Measurements from ENCODE around the gene C10orf71. TPM values are rescaled to one million over a fixed set of nuclear protein-coding genes. Genes with fewer than 3 reads are reported as not detected.

The C10orf71 gene
- polyA plus RNA-seq, 2 of the 4 experiments (the other 2 are of a cell fraction) = not detected

GRCh38 chr10:49281461-49281860 is 17.5 kb upstream of the C10orf71 start:
- Histone ChIP-seq H3K4me3 (no peak overlapping the region), H3K27ac (no peak overlapping the region), H3K9me3 (no peaks in the 10 kb centered on the region), H3K4me2 (no peak overlapping the region), H3K4me1 (no peaks in the 10 kb centered on the region)
- DNase-seq (ENCODE audit: low read depth in 1 of 2, low spot score in 1 of 2) (no peak), FAIRE-seq (no peak), ATAC-seq (peak in 1 of 2 experiments; percentile 51; a peak in 2 of 6 replicates)
- no peak for TF ChIP-seq CTCF (IDR thresholded peaks at IDR 0.05)
- TF ChIP-seq, protein P1, sequence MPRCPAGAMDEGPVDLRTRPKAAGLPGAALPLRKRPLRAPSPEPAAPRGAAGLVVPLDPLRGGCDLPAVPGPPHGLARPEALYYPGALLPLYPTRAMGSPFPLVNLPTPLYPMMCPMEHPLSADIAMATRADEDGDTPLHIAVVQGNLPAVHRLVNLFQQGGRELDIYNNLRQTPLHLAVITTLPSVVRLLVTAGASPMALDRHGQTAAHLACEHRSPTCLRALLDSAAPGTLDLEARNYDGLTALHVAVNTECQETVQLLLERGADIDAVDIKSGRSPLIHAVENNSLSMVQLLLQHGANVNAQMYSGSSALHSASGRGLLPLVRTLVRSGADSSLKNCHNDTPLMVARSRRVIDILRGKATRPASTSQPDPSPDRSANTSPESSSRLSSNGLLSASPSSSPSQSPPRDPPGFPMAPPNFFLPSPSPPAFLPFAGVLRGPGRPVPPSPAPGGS (IDR thresholded peaks at IDR 0.05) = no peak
- TF ChIP-seq MAZ (IDR thresholded peaks at IDR 0.05; ENCODE audit: borderline replicate concordance, low read depth, low read length) = no peak
- TF ChIP-seq RAD21 (conservative IDR thresholded peaks at IDR 0.05 in 1 of 2, IDR thresholded peaks at IDR 0.05 in 1 of 2) = no peak
- TF ChIP-seq, protein P2, sequence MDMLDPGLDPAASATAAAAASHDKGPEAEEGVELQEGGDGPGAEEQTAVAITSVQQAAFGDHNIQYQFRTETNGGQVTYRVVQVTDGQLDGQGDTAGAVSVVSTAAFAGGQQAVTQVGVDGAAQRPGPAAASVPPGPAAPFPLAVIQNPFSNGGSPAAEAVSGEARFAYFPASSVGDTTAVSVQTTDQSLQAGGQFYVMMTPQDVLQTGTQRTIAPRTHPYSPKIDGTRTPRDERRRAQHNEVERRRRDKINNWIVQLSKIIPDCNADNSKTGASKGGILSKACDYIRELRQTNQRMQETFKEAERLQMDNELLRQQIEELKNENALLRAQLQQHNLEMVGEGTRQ (IDR thresholded peaks at IDR 0.05) = no peak
- no peak for TF ChIP-seq HEYL (CRISPR knock-in tag; IDR thresholded peaks at IDR 0.05)
- no peak for TF ChIP-seq FOXS1 (CRISPR knock-in tag; IDR thresholded peaks at IDR 0.05)
- TF ChIP-seq MYC (IDR thresholded peaks at IDR 0.05; ENCODE audit: borderline replicate concordance, low read length) = no peak
- no peak for TF ChIP-seq ELK1 (IDR thresholded peaks at IDR 0.05; ENCODE audit: low read depth, low read length)
- no peak for TF ChIP-seq EP300 (IDR thresholded peaks at IDR 0.05)
- no peak for TF ChIP-seq CBX8 (IDR thresholded peaks at IDR 0.05)
- no peak for TF ChIP-seq MAX (IDR thresholded peaks at IDR 0.05)
- CTCF ChIA-PET = no interaction called here
- WGBS (ENCODE audit: missing lambda C conversion rate) = 54% methylated on average over 7 of the region's 13 CpGs
- POLR2A ChIA-PET = no interaction called here

- no peak overlapping the region for H3K4me2 ChIP-seq
- POLR2A ChIA-PET = no interaction called here
- TF ChIP-seq ELK1 (IDR thresholded peaks at IDR 0.05; ENCODE audit: low read depth, low read length) (no peak), EHF (CRISPR knock-in tag; IDR thresholded peaks at IDR 0.05) (no peak)
- 32% methylated on average over 3 of the region's 3 CpGs for WGBS (ENCODE audit: missing lambda C conversion rate)
- H3K9me3 ChIP-seq = no peaks in the 10 kb centered on the region
- no peak overlapping the region for H3K4me3 ChIP-seq
- H3K4me1 ChIP-seq = no peaks in the 10 kb centered on the region
- ATAC-seq = no peak
- no peak overlapping the region for H3K27ac ChIP-seq
- CTCF ChIA-PET = no interaction called here
- no peak for DNase-seq (ENCODE audit: low read depth in 1 of 2, low spot score in 1 of 2)
- no peak for FAIRE-seq
These were observed 16.7 kb upstream of the C10orf71 start for GRCh38 chr10:49282306-49282705.

DNA sequence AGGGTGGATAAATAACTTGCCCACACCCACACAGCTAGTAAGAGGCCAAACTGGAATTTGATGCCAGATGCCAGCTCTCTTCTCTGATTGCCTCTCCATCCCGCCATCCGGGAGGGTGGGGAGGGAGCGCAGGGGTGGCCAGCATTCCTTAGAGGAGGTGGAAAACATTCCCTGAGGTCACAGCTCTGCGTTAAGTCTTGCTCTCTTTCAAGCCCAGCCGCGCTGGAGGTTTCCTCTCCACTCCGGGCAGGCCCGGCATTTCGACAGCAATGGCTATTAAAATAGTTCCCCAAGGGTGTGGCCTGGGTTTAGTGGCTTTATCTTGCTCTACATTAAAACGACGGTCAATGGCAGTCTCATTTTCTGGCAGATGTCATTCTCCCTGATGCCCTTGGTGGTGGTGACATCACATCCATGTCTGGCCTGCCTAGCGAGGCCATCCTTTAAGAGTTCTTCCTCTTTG is 16.1 kb upstream of the C10orf71 start:
- ChIA-PET CTCF (no interaction called here), POLR2A (no interaction called here)
- WGBS (ENCODE audit: missing lambda C conversion rate) = 52% methylated on average over 9 of the region's 12 CpGs
- no peak for ATAC-seq
- no peak overlapping the region for H3K4me3 ChIP-seq
- H3K4me1 ChIP-seq = no peaks in the 10 kb centered on the region
- no peak overlapping the region for H3K4me2 ChIP-seq
- H3K27ac ChIP-seq = no peak overlapping the region
- H3K9me3 ChIP-seq = no peaks in the 10 kb centered on the region
- no peak for FAIRE-seq
- no peak for DNase-seq (ENCODE audit: low read depth in 1 of 2, low spot score in 1 of 2)
- TF ChIP-seq SREBF2 (IDR thresholded peaks at IDR 0.05) (no peak), POLR2A (IDR thresholded peaks at IDR 0.05; ENCODE audit: low read length) (no peak), EHF (CRISPR knock-in tag; IDR thresholded peaks at IDR 0.05) (no peak), HES2 (IDR thresholded peaks at IDR 0.05) (no peak), CBX2 (IDR thresholded peaks at IDR 0.05; ENCODE audit: borderline replicate concordance, low read depth) (no peak), KDM5A (IDR thresholded peaks at IDR 0.05) (no peak), POLR2AphosphoS2 (conservative IDR thresholded peaks at IDR 0.05; ENCODE audit: low read length) (no peak), CHD4 (IDR thresholded peaks at IDR 0.05; ENCODE audit: borderline replicate concordance) (no peak), JUN (IDR thresholded peaks at IDR 0.05) (no peak), RAD21 (conservative IDR thresholded peaks at IDR 0.05 in 1 of 2, IDR thresholded peaks at IDR 0.05 in 1 of 2) (no peak)
- TF ChIP-seq, protein P3, sequence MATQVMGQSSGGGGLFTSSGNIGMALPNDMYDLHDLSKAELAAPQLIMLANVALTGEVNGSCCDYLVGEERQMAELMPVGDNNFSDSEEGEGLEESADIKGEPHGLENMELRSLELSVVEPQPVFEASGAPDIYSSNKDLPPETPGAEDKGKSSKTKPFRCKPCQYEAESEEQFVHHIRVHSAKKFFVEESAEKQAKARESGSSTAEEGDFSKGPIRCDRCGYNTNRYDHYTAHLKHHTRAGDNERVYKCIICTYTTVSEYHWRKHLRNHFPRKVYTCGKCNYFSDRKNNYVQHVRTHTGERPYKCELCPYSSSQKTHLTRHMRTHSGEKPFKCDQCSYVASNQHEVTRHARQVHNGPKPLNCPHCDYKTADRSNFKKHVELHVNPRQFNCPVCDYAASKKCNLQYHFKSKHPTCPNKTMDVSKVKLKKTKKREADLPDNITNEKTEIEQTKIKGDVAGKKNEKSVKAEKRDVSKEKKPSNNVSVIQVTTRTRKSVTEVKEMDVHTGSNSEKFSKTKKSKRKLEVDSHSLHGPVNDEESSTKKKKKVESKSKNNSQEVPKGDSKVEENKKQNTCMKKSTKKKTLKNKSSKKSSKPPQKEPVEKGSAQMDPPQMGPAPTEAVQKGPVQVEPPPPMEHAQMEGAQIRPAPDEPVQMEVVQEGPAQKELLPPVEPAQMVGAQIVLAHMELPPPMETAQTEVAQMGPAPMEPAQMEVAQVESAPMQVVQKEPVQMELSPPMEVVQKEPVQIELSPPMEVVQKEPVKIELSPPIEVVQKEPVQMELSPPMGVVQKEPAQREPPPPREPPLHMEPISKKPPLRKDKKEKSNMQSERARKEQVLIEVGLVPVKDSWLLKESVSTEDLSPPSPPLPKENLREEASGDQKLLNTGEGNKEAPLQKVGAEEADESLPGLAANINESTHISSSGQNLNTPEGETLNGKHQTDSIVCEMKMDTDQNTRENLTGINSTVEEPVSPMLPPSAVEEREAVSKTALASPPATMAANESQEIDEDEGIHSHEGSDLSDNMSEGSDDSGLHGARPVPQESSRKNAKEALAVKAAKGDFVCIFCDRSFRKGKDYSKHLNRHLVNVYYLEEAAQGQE (IDR thresholded peaks at IDR 0.05) = no peak
- TF ChIP-seq, protein P2 (IDR thresholded peaks at IDR 0.05) = no peak

Measured in A549 (cell line).